ENCODE data around the gene TPRG1.

DNA sequence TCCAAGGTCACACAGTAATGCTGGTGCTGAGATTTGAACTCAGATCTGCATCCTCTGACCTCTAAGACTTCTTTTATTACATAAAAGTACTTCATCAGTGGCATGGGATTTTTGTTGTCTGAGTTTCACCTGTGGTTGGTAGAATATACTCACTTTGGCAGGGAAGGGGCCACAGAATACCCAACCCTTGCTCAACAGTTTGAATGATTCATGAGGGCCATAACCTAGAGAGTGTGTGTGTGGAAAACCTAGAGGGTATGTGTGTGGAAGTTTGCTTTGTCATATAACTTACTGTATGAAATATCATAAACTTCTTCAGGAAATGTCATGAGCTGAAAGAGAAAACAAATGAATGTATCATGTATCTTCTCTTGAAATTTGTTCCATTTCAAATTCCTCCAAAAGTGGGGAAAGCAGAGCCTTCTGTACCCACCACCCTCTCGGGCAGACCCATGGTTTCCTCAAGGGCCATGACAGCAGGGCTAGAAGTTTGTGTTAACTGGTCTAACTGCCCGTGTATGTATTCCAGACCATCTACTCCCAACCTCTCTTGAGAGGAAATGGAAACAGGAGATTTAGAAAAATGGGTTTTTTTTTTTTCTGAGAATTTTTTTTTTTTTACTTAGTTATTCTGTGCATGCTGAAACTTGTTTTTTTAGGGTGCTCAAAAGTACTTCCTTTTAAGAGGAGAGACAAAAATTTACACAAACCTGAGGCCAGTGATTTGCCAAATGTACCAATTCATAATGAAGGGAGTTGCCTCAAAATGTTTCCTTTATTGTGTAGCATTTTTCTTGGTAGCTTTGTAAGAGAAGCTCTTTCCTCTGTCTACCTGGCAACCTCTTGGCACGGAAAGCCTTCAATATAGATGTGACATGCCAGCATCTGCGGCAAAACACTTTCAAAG is 127.0 kb downstream of the TPRG1 start:
- no peak for TF ChIP-seq POLR2A (IDR thresholded peaks at IDR 0.05; ENCODE audit: low read depth, low read length)
- TF ChIP-seq, protein P1, sequence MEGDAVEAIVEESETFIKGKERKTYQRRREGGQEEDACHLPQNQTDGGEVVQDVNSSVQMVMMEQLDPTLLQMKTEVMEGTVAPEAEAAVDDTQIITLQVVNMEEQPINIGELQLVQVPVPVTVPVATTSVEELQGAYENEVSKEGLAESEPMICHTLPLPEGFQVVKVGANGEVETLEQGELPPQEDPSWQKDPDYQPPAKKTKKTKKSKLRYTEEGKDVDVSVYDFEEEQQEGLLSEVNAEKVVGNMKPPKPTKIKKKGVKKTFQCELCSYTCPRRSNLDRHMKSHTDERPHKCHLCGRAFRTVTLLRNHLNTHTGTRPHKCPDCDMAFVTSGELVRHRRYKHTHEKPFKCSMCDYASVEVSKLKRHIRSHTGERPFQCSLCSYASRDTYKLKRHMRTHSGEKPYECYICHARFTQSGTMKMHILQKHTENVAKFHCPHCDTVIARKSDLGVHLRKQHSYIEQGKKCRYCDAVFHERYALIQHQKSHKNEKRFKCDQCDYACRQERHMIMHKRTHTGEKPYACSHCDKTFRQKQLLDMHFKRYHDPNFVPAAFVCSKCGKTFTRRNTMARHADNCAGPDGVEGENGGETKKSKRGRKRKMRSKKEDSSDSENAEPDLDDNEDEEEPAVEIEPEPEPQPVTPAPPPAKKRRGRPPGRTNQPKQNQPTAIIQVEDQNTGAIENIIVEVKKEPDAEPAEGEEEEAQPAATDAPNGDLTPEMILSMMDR (IDR thresholded peaks at IDR 0.05; ENCODE audit: extremely low read depth in 1 of 2, insufficient read depth in 1 of 2, low read depth in 1 of 2, low read length in 2 of 2): no peak
- TF ChIP-seq, protein P2, sequence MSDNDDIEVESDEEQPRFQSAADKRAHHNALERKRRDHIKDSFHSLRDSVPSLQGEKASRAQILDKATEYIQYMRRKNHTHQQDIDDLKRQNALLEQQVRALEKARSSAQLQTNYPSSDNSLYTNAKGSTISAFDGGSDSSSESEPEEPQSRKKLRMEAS (IDR thresholded peaks at IDR 0.05; ENCODE audit: insufficient read depth, insufficient read length): no peak
- TF ChIP-seq JUN (IDR thresholded peaks at IDR 0.05; ENCODE audit: borderline replicate concordance, insufficient read depth, insufficient read length, low read depth): no peak
- no peak for TF ChIP-seq POLR2AphosphoS5 (IDR thresholded peaks at IDR 0.05; ENCODE audit: insufficient read depth, low read depth, low read length)
- no peak for TF ChIP-seq MYC (IDR thresholded peaks at IDR 0.05; ENCODE audit: low read depth, low read length)
- TF ChIP-seq EZH2 (IDR thresholded peaks at IDR 0.05; ENCODE audit: borderline replicate concordance, low read depth, low read length, severe bottlenecking): no peak

Measured in endothelial cell of umbilical vein (primary cell).